Retina (tissue), 1 donor: ENCODE data around the gene MLPH.

Source experiments
- DNase-seq: peaks from one replicate; pipeline ENCODE4 v3.0.0-alpha.2; 2016

Gene MLPH

GRCh38 chr2:237501892-237502513, 15.0 kb downstream of the MLPH start:
- no peak for DNase-seq

- no peak for DNase-seq
Observed at GRCh38 chr2:237503201-237503600, 16.1 kb downstream of the MLPH start.

- no peak for DNase-seq
Observed at GRCh38 chr2:237505188-237505939, 18.3 kb downstream of the MLPH start.

GRCh38 chr2:237507512-237507911, 20.5 kb downstream of the MLPH start:
- DNase-seq, result no peak

GRCh38 chr2:237508361-237508760, 21.3 kb downstream of the MLPH start:
- DNase-seq, result no peak

GRCh38 chr2:237509151-237509550, 22.1 kb downstream of the MLPH start:
- DNase-seq, result no peak

GRCh38 chr2:237509905-237510304, 22.9 kb downstream of the MLPH start:
- DNase-seq, result no peak

- no peak for DNase-seq
Observed at GRCh38 chr2:237510502-237511217, 23.6 kb downstream of the MLPH start.

GRCh38 chr2:237511433-237511832, 24.4 kb downstream of the MLPH start:
- no peak for DNase-seq

- no peak for DNase-seq
Observed at GRCh38 chr2:237511885-237512405, 24.9 kb downstream of the MLPH start.

GRCh38 chr2:237512774-237513466, 25.9 kb downstream of the MLPH start:
- peak; percentile 90 for DNase-seq

- no peak for DNase-seq
Observed at GRCh38 chr2:237513693-237514092, 26.6 kb downstream of the MLPH start.

GRCh38 chr2:237514474-237515130, 27.6 kb downstream of the MLPH start:
- no peak for DNase-seq

GRCh38 chr2:237515166-237515565, 28.1 kb downstream of the MLPH start:
- no peak for DNase-seq

GRCh38 chr2:237515621-237516275, 28.7 kb downstream of the MLPH start:
- no peak for DNase-seq

GRCh38 chr2:237517163-237517562, 30.1 kb downstream of the MLPH start:
- DNase-seq, result no peak

GRCh38 chr2:237517990-237518389, 30.9 kb downstream of the MLPH start:
- no peak for DNase-seq

GRCh38 chr2:237519506-237520245, 32.6 kb downstream of the MLPH start:
- DNase-seq, result no peak

GRCh38 chr2:237520290-237520689, 33.2 kb downstream of the MLPH start:
- no peak for DNase-seq

GRCh38 chr2:237524631-237525030, 37.6 kb downstream of the MLPH start:
- DNase-seq, result no peak

GRCh38 chr2:237525559-237526157, 38.6 kb downstream of the MLPH start:
- DNase-seq, result no peak
